Lung (tissue), 16 donors: ENCODE results near the gene OR10H2. TPM values are rescaled to one million over a fixed set of nuclear protein-coding genes. Genes with fewer than 3 reads are reported as not detected.
"Not testable (repeated sequence)": the region's sequence is repeated elsewhere in the genome, so short reads cannot be mapped to it uniquely, and the experiment has no call there.

Source experiments
- ATAC-seq: fragments of 200-7000 bp; cut with Tn5 transposase; one replicate; pipeline ENCODE4 v1.9.1; 2020; ENCODE audit warnings: moderate number of reproducible peaks; ENCODE audit not compliant: insufficient read depth, low FRiP score
- DNase-seq, 3 donors: peaks; one replicate each; pipeline ENCODE4 v3.0.0-alpha.2; 2013 to 2017
- H3K27ac ChIP-seq, 2 donors: one replicate each; pipeline ENCODE4 v1.5.1; 2013; ENCODE audit warnings: mild to moderate bottlenecking in 2 of 2, moderate library complexity in 2 of 2, control low read depth in 1 of 2, inconsistent platforms in 1 of 2, low read depth in 1 of 2, low read length in 1 of 2
- H3K27me3 ChIP-seq, 3 donors: one replicate each; pipeline ENCODE4 v1.5.1; 2013; ENCODE audit warnings: low read length in 2 of 3; ENCODE audit not compliant: control insufficient read depth in 3 of 3, insufficient read depth in 3 of 3
- H3K36me3 ChIP-seq, 4 donors: one replicate each; pipeline ENCODE4 v1.5.1; 2013; ENCODE audit warnings: low read length in 4 of 4, mild to moderate bottlenecking in 1 of 4, moderate library complexity in 1 of 4; ENCODE audit not compliant: control insufficient read depth in 4 of 4, insufficient read depth in 4 of 4
- H3K4me1 ChIP-seq, 5 donors: one replicate each; pipeline ENCODE4 v1.5.1; 2013; ENCODE audit warnings: low read length in 5 of 5, mild to moderate bottlenecking in 2 of 5, moderate library complexity in 1 of 5; ENCODE audit not compliant: control insufficient read depth in 5 of 5, insufficient read depth in 5 of 5
- H3K4me3 ChIP-seq: one replicate; pipeline ENCODE4 v1.5.1; 2013; ENCODE audit warnings: mild to moderate bottlenecking, control low read depth, moderate library complexity
- H3K9ac ChIP-seq, 2 donors: one replicate each; pipeline ENCODE4 v1.5.1; 2013; ENCODE audit warnings: low read length in 2 of 2, control low read depth in 1 of 2; ENCODE audit not compliant: insufficient read depth in 1 of 2
- H3K9me3 ChIP-seq, 4 donors: one replicate each; pipeline ENCODE4 v1.5.1; 2013; ENCODE audit warnings: low read length in 3 of 4, mild to moderate bottlenecking in 1 of 4, moderate library complexity in 1 of 4; ENCODE audit not compliant: control insufficient read depth in 4 of 4, insufficient read depth in 3 of 4
- WGBS, 2 donors: extraction: QIAGEN DNeasy Blood & Tissue Kit; methylation state at CpG; one replicate each; pipeline ENCODE4 v1.1.7; 2013; 5-methylcytosine and 5-hydroxymethylcytosine counted together
- long read RNA-seq, 5 donors: transcript quantifications; one replicate each; lab custom pipeline, GENCODE V29; 2026
- polyA plus RNA-seq, 2 donors: library from polyadenylated mRNA; stranded (reverse); fragments of 200-250 nt; gene quantifications; one replicate each; pipeline ENCODE4 v1.2.1, GENCODE V29; 2013
- total RNA-seq, 2 donors: library from RNA; depleted of rRNA in 1 of 2; stranded (reverse); fragments of >200 nt in 1 of 2; gene quantifications; one replicate each; pipeline ENCODE4 v1.2.1, GENCODE V29; 2014 to 2021
- TF ChIP-seq, protein P1 (sequence below): IDR thresholded peaks from 2 replicates; pipeline ENCODE4 v1.5.1; 2012; ENCODE audit warnings: mild to moderate bottlenecking; ENCODE audit errors: control extremely low read depth, extremely low read depth
- donor health status: control.
- donor health status: control.
- donor health status: Bipolar disorder and iron deficiency.
- donor health status: healthy.
- donor health status: DM: yes; HTN: yes; CAD: no.

The OR10H2 gene, protein sequence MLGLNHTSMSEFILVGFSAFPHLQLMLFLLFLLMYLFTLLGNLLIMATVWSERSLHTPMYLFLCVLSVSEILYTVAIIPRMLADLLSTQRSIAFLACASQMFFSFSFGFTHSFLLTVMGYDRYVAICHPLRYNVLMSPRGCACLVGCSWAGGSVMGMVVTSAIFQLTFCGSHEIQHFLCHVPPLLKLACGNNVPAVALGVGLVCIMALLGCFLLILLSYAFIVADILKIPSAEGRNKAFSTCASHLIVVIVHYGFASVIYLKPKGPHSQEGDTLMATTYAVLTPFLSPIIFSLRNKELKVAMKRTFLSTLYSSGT
- total RNA-seq = not detected
- polyA plus RNA-seq = not detected
- long read RNA-seq, donor 1 = 0 reads
- long read RNA-seq, donor 2 = 0 reads
- long read RNA-seq, donor 3 = 0 reads
- long read RNA-seq, donor 4 = 0 reads
- long read RNA-seq, donor 5 = 0 reads

DNA sequence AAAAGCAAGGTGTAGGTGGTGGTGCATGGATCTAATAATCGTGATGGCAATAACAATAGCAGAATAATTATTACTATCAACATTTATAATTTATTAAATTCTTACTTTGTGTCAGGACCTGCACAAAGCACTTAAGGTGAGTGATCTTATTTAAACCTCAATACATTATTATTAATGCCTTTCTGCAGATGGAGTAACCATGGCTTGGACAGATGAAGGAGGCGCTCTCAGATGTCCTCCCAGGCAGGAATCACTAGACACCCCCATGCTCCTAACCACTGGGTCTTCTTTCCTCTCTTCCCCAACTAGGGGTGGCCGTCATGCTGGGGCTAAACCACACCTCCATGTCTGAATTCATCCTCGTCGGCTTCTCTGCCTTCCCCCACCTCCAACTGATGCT, at the start of gene OR10H2:
Gene OR10H2, plus strand, starts transcription at position 301 of the 400 bp plus-strand sequence. Its CDS starts 20 bp downstream, at position 321.
- WGBS, 2 donors = 76 to 89% methylated on average over 5 of the region's 5 CpGs
- no peak for ATAC-seq

DNA sequence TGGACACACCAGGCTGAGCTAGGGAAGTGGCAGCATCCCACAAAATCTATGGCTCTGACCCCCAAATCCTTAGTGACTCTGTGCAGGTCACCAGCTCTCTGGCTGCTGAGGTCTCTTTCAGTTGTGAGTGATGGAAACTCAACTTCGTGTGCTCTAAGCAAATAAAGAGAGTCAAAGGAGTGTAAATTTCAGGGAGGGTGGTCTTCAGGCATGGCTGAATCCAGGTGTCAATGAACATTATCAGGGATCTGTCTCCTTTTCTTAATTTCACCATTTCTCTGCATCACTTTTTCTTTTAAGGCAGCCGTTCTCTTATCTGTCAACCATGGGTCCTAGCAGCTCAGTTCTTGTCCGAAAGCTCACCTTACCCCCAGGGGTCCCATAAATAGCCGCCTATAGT, 48.7 kb upstream of the OR10H2 start:
- DNase-seq (no peak), ATAC-seq (no peak)
- TF ChIP-seq, protein P1, sequence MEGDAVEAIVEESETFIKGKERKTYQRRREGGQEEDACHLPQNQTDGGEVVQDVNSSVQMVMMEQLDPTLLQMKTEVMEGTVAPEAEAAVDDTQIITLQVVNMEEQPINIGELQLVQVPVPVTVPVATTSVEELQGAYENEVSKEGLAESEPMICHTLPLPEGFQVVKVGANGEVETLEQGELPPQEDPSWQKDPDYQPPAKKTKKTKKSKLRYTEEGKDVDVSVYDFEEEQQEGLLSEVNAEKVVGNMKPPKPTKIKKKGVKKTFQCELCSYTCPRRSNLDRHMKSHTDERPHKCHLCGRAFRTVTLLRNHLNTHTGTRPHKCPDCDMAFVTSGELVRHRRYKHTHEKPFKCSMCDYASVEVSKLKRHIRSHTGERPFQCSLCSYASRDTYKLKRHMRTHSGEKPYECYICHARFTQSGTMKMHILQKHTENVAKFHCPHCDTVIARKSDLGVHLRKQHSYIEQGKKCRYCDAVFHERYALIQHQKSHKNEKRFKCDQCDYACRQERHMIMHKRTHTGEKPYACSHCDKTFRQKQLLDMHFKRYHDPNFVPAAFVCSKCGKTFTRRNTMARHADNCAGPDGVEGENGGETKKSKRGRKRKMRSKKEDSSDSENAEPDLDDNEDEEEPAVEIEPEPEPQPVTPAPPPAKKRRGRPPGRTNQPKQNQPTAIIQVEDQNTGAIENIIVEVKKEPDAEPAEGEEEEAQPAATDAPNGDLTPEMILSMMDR = no peak
- H3K4me1 ChIP-seq = peaks cover 0 to 15% (median 0%) of the 10 kb centered on the region in 5 donors
- WGBS, 2 donors = 22 to 24% methylated on average over 4 of the region's 4 CpGs
- no peak overlapping the region for H3K27ac ChIP-seq
- H3K36me3 ChIP-seq = peaks cover 0 to 13% (median 0%) of the 10 kb centered on the region in 4 donors
- H3K27me3 ChIP-seq = no peaks in the 10 kb centered on the region
- no peaks in the 10 kb centered on the region for H3K9me3 ChIP-seq
- no peak overlapping the region for H3K9ac ChIP-seq
- no peak overlapping the region for H3K4me3 ChIP-seq

More for the DNA sequence above, at the start of gene OR10H2:
- Histone ChIP-seq H3K36me3 (no peaks in the 10 kb centered on the region), H3K27ac (no peak within 1 kb of the TSS), H3K4me3 (no peak within 1 kb of the TSS), H3K27me3 (peaks cover 0 to 16% (median 0%) of the 10 kb centered on the region in 3 donors), H3K9ac (no peak within 1 kb of the TSS), H3K9me3 (peaks cover 0 to 6% (median 2%) of the 10 kb centered on the region in 4 donors), H3K4me1 (peaks cover 0 to 3% (median 0%) of the 10 kb centered on the region in 5 donors)
- no peak for DNase-seq
- TF ChIP-seq, protein P1 = no peak

DNA sequence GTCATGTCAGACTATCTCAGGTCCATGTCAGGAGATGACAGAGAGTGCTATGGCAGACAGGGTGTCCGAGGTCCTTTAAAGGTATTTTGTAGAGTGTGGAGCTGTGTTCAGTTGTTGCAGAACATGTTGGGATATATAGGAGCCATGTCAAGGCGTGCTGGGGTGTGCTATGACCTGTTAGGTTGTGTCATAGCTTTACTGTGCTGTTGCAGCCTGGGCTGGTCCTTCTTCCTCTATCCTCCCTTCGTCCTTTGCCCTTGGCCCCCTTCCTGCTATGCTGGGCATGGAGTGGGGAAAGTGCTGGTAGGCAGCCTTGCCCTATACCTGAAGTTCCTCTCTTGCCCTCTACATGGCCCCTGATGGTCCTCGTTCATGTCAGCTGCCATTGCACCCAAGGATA, 48.0 kb upstream of the OR10H2 start:
- WGBS, 2 donors = 56 to 61% methylated on average over 4 of the region's 4 CpGs
- H3K36me3 ChIP-seq = peaks cover 0 to 10% (median 0%) of the 10 kb centered on the region in 4 donors
- ATAC-seq, H3K27me3 ChIP-seq, H3K9me3 ChIP-seq, H3K27ac ChIP-seq, DNase-seq, H3K9ac ChIP-seq, H3K4me3 ChIP-seq: not testable (repeated sequence)
- H3K4me1 ChIP-seq = peaks cover 0 to 11% (median 0%) of the 10 kb centered on the region in 5 donors

DNA sequence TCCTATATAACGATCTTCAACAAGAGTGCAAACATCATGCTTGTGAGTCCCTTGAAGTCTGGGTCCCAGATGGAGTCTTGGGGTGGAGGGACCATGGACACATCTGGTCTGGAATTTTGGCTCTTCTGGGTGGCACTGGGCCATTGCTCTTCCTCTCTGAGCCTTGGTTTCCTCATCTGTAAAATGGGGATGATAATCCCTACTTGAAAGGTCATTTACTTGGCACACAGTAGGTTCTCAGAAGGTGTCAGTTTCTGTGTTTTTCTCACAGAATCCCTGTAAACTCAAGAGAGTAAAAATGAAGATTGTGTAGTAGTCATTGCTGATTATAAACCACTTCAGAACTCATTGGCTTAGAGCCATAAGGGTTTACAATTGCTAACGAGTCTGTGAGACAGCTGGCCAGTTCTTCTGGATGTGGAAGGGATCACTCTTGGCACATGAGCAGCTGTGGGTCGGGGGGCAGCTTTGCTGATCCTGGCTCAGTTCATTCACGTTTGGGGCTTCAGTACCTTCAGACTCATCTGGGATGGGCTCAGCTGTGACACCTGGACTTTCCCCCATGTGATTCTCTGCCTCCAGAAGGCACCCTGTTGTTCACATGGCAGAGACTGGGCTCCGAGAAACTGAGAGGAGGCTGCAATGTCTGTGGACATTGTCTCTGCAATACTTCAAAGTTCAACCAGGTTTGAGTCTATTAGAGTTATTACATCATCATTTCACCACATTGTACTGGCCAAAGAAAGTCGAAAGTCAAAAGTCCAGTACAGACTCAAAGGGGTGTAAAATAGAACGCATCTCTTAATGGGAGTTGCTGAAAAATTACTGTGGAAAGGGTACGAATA, 47.1 kb upstream of the OR10H2 start:
- Histone ChIP-seq H3K4me1 (peaks cover 0 to 5% (median 0%) of the 10 kb centered on the region in 5 donors), H3K27me3 (no peaks in the 10 kb centered on the region), H3K27ac (no peak overlapping the region), H3K9ac (no peak overlapping the region), H3K9me3 (no peaks in the 10 kb centered on the region), H3K4me3 (no peak overlapping the region), H3K36me3 (peaks cover 0 to 14% (median 0%) of the 10 kb centered on the region in 4 donors)
- ATAC-seq = no peak
- DNase-seq = peak in 2 of 3 donors; percentile 28 to 60
- 60 to 66% methylated on average over 8 of the region's 8 CpGs for WGBS, 2 donors
- TF ChIP-seq, protein P1 = no peak
